GM18526 (cell line): ENCODE results near the gene FCN3.

ENCODE experiments used
- POLR2A ChIP-seq: IDR thresholded peaks from 3 replicates; pipeline ENCODE4 v1.6.1; 2011; ENCODE audit not compliant: insufficient read length; ENCODE audit errors: extremely low read depth

FCN3 gene

DNA sequence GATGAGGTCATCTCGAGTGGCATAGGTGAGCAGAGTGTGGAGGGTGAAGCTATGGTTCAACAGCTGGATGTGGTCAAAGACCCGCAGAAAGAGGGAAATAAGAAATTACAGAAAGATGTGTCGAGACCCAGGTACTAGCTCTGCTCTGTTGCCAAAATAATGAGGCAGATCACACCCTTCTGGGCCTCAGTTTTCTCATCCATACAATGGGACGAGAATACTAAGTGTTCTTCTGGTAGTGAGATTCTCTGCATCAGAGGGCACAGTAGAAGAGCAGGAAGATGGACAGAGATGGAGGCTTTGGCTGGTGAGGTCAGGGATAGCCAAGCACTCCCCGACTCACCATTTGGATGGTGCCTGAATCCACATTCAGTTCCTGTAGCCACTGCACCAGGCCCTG lies 18.9 kb downstream of the FCN3 start:
- no peak for TF ChIP-seq POLR2A

DNA sequence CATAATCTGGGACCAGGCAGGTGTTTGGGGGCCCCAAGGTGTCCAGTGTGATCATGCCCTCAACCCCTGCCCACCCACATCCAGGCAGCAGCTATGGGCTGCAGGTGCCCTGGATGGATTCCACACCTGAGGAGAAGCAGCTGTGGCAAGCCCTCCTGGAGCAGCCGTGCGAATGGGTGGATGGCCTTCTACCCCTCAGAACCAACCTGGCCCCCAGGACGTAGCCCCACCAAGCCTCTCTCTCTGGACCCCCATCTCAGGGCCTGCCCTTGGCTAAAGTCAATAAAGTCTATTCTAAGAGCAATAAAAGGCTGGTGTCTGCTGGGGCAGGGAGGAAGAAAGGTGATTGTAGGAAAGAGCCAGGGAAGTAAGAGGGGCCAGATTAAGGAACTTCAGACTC lies 21.0 kb downstream of the FCN3 start:
- TF ChIP-seq POLR2A, result no peak

DNA sequence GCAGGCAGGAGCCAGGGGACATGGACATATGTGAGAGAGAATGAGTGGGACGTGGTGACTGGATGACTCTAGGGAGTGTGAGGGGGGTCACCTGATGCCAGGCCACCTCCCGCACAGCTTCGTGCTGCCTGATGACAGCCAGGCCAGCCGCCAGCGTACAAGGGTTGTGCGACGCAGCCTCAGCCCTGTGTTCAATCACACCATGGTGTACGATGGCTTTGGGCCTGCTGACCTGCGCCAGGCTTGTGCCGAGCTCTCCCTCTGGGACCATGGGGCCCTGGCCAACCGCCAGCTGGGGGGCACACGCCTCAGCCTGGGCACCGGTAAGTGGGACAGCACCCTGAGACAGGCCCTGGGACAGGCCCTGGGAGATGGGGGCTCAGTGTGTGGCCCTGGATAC lies 21.5 kb downstream of the FCN3 start:
- no peak for TF ChIP-seq POLR2A

DNA sequence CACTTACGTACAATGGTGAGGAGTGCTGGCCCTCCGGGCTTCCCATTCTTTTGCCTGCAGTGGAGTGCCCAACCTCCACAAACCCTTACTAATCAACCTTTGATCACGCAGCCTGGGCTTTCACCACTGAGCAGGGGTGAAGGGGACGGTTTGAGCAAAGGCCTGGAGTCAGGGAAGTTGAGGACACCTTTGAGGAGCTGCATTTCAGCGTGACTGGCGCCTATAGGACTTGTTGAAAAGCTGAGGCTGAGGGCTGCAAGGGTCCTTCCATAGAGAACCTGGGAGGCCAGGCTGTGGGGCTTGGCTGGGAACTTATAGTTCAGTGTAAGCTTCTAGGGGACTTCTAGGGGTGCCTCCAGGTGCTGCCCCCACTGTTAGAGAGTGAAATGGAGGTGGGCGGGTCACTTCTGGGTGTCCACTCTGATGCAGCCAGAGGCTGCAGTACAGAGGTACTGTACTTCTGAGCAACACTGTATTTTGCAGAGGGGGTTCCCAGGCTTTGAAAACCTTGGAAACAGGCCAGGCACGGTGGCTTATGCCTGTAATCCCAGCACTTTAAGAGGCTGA lies 23.0 kb downstream of the FCN3 start:
- TF ChIP-seq POLR2A, result no peak

DNA sequence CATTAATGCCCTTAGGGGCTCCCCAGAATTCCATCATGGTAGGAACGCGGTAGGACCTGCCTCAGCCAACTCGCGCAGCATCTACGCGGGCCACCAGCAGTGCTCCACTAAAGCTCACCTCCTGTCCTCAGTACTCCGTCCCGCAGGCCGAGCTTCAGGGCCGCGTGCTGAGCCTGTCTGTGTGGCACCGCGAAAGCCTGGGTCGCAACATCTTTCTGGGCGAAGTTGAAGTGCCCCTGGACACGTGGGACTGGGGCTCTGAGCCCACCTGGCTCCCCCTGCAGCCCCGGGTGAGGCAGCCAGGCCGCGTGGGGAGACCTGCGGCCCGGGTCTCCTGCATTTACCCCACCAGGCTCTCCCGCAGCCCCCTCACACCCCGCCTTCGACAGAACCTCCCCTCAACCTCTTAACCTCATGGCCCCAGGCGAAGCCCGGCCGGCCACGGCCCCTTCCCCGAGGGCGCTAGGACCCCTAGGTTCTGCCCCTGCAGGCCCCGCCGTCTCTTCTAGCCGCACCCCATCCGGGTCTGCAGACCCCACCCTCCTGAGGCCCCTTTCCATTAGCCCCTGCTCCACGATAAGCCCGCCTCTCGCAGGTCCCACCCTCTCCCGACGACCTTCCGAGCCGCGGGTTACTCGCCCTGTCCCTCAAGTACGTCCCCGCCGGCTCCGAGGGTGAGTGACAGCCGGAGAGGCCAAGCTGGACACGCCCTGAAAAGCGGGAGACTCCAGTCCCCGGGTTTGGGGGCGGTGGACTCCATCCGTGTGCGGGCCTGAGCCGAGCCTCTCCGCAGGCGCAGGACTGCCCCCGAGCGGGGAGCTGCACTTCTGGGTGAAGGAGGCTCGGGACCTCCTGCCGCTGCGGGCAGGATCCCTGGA lies 23.7 kb downstream of the FCN3 start:
- TF ChIP-seq POLR2A, result no peak

DNA sequence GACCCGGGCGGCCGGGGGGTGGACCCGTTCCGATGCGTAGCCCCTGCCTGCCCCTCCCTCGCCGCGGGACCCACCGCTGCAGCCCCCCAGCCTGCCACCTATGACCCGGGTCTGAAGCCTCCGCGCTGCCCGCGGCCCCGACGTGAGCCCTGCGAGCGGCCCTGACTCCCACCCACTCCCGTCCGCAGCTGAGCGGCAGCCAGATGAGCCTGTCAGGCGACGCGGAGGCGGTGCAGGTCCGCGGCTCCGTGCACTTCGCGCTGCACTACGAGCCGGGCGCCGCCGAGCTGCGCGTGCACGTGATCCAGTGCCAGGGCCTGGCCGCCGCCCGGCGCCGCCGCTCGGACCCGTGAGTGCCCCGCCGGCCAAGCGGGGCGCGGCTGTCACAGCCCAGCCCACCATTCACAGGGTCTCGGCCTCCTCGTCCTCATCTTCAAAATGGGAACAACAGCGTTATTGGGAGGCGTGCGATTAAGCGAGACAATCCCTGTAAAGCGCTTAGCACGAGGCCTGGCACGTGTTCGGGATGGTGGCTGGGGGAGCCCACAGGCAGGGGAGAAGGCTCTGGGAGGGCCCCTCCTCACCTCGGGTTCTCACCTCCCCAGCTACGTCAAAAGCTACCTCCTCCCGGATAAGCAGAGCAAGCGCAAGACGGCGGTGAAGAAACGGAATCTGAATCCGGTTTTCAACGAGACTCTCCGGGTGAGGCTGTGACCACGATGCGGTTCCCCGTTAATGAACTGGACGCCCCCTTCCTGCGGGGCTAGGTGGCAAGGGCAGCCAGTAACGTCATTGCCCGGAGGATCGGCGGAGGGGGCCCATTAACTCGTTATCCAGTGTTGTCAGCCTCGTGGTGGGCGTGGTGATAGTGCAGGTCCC lies 24.6 kb downstream of the FCN3 start:
- no peak for TF ChIP-seq POLR2A

DNA sequence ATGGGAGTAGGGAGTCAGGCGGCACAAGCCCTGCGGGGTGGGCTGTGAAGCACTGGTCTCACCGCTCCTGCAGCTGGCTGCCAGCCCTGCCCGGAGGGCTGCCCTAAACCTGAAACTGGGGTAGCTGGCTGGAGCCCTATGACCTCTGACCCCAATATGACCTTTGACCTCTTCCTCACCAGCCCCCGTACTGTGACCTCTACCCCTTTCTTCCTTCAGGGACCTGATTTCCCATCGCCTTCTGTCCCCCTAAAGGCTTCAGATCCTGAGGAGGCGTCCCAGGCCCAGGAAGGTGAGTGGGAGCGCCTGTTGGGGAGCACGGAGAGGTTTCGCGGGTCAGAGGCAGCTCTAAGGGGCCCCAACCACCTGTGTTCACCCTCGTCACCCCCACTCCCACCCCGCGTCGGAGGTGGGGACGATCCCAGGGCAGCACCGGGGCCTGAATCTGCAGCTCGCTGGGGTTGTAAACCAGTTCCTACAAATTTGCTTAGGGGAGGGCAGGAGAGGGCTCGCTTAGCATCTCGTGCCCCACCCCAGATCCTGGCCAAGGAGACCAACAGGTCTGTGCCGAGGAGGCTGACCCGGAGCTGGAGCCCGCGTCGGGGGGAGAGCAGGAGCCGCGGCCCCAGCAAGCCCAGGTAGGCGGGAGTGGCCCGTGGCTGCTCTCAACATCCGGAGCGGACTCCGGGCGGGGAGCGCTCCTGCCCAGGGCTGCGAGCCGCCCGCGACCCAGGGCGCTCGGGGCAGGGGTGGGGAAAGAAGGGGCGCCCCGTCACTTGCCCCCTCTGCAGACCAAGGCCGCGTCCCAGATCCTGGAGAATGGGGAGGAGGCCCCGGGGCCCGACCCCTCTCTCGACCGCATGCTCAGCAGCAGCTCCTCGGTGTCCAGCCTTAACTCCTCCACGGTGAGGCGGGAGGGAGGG lies 25.5 kb downstream of the FCN3 start:
- TF ChIP-seq POLR2A, result no peak

DNA sequence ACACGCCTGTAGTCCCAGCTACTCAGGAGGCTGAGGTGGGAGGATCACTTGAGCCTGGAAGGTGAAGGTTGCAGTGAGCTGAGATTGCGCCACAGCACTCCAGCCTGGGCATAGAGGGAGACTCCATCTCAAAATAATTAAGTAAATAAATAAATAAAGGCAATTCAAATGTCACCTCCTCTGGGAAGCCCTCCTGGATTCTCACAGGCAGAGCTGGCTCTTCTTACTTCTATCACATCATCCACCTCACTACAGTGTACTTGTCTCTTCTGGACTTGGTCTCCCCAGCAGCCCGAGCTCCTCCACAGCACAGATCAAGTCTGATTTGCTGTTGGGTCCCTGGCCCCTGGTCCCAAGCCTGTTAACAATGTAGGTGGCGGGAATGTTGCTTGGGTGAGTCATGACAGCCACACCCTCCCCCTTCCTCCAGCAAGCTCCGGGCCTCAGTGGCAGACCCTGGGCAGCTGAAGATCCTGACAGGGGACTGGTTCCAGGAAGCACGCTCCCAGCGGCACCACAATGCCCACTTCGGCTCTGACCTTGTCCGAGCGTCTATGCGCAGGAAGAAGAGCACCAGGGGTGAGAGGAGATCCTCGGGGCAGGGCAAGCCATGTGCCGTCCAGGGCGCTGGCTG lies 27.5 kb downstream of the FCN3 start:
- TF ChIP-seq POLR2A, result no peak

DNA sequence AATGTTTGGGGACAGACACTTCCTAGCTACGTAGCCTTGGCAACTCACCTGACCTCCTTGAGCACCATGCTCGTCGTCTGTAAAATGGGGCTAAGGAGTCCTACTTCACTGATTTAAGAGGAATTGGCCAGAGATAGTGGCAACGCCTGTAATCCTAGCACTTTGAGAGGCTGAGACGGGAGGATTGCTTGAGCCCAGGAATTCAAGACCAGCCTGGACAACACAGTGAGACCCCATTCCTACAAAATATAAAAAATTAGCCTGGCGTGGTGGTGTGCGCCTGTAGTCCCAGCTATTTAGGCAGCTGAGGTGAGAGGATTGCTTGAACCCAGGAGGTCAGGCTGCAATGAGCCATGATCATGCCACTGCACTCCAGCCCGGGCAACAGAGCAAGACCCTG lies 28.3 kb downstream of the FCN3 start:
- no peak for TF ChIP-seq POLR2A

DNA sequence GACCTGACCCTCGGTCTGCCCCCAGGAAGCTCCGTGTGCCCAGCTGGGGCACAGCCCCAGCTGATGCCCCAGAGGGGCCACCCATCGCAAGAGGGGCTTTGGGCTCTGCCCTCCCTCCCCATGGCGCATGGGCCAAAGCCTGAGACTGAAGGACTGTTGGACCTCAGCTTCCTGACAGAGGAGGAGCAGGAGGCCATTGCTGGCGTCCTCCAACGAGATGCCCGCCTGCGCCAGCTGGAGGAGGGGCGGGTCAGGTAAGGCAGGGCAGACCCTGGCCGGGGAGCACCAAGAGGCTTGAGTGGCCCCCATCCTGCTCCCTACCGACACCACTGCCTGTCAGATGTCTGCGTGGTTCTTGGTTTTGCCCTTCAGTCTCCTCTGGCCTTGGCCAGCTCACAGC lies 29.4 kb downstream of the FCN3 start:
- TF ChIP-seq POLR2A, result no peak

DNA sequence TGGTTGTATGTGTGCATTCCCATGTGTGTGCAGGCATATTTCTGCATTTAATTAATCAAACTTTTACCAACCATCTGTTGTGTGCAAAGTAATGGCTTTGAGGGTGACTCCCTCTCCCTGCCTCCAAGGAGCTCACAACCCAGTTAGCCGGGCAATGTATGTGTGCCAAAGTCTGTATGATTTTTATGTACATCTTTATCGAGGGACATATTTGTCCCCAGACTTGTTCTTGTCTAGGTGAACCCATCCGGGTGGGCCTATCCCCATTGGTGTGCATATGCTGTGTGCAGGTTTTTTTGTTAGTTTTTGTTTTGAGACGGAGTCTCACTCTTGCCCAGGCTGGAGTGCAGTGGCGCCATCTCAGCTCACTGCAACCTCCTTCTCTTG lies 31.0 kb downstream of the FCN3 start:
- no peak for TF ChIP-seq POLR2A

DNA sequence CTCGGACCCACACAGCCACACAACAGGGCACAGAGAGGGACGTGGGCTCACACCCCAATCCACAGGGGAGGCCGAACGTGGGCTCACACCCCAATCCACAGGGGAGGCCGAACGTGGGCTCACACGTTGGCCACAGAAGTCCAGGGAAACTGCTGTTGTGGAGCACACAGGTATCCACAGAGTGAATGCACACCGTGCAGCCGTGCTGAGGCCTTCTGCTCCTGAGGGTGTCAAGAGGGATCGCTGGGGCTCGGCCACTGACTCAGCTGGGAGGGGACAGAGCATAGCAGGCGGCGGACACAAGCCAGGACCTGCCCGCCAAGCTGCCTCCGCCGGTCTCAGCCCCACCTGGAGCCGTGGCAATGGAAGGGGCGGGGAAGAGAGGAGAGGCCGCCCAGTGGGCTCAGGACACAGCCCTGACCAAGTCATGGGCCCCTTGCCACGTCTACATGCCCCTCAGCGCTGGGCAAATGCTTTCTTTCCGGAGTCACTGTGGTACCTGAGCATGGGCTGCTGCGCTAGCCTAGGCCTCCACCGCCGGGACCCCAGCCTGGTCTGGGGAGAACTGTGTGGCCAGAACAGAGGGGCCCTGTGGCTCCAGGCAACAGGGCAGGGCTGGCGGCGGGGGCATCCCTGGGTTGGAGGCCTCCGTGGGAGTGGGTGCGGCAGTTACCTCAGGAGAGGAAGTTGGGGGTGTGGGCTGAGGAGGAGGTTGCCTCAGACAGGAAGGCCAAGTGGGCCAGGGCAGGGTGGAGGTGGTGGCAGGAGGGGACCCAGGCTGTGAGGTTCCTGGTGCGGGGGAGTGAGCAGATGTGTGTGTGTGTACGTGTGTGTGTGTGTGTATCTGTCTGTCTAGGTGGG lies 31.6 kb downstream of the FCN3 start:
- no peak for TF ChIP-seq POLR2A

DNA sequence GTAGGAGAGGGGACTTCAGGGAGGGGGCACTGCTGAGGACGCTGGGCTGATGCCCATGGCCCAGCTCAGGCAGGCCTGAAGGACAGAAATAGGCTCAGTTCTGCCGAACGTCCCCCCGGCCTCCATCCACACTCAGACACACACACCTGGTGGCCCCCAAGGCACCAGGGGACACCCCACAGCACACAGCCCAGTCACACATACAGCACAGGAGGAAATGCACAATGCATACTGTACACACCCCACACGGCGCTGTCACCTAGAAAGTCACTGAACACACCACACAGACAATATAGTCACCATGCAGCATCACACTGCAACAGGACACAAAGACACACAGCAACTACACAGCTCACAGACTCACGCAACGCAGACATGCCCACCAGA lies 32.2 kb downstream of the FCN3 start:
- TF ChIP-seq POLR2A, result no peak
